Breast epithelium (tissue), 3 donors: ENCODE measurements around the gene AATK.

Source experiments
- POLR2A ChIP-seq: fragments of 450-650 bp; IDR thresholded peaks from one replicate; pipeline ENCODE4 v1.6.1; 2016; ENCODE audit warnings: antibody characterized with exemption, mild to moderate bottlenecking, moderate library complexity
- POLR2AphosphoS5 ChIP-seq, 3 donors: sonication (generic); formaldehyde crosslinking; IDR thresholded peaks; one replicate each; pipeline ENCODE4 v1.6.1; 2017; ENCODE audit warnings: antibody characterized with exemption in 3 of 3
- TF ChIP-seq, protein P1 (sequence below), 3 donors: fragments of 450-650 bp; IDR thresholded peaks; one replicate each; pipeline ENCODE4 v1.5.1; 2016 to 2017; ENCODE audit warnings: antibody characterized with exemption in 3 of 3, mild to moderate bottlenecking in 3 of 3, moderate library complexity in 3 of 3

DNA sequence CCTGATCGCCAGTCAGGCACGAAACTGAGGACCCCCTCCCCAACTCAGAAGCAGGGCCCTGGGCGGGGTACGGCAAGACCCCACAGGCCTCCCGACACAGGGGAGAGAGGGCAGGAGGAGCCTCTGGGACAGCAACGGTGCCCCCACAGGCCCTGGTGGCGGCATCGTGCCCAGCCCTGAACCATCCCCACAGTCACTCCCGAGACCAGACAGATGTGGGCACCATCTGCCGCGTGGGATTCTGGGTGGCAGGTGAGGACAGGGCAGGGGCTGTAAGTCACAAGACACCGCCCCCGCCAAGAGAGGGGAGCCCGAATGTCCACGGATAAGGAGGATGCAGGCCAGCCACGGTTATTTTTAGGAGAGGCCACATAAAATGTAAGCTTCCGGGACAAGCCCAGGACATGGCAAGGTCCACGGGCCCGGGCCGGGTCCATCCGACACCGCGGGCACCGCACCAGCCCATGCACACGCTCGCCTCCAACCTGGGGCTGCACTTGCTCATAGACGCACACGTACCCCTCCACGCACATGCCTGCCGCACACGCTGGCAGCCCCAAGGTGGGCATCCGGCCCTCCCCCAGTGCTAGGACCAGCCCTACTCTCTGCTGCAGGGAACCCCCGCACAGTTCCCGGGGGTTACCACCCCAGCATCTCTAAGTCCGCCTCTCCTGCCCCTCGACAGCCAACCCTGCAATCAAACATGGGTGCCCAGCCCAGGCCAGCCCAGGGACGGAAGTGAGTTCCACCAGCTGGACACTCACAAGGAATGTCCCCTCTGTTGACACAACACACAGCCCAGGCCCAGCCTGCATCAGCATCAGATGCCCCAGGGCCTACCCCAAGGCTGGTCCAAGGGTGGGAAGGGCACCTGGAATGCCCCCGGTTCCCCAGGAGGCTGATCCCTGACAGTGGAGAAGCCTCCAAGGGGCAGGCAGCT, 8.9 kb downstream of the AATK start:
- no peak for TF ChIP-seq POLR2A
- TF ChIP-seq, protein P1, sequence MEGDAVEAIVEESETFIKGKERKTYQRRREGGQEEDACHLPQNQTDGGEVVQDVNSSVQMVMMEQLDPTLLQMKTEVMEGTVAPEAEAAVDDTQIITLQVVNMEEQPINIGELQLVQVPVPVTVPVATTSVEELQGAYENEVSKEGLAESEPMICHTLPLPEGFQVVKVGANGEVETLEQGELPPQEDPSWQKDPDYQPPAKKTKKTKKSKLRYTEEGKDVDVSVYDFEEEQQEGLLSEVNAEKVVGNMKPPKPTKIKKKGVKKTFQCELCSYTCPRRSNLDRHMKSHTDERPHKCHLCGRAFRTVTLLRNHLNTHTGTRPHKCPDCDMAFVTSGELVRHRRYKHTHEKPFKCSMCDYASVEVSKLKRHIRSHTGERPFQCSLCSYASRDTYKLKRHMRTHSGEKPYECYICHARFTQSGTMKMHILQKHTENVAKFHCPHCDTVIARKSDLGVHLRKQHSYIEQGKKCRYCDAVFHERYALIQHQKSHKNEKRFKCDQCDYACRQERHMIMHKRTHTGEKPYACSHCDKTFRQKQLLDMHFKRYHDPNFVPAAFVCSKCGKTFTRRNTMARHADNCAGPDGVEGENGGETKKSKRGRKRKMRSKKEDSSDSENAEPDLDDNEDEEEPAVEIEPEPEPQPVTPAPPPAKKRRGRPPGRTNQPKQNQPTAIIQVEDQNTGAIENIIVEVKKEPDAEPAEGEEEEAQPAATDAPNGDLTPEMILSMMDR (IDR thresholded peaks at IDR 0.05): no peak
- TF ChIP-seq POLR2AphosphoS5 (IDR thresholded peaks at IDR 0.05): no peak
